OCI-LY1 (cell line): ENCODE results near the gene MAPT.

ENCODE experiments used
- CTCF ChIP-seq: fragments of 200-600 bp; sonication (generic), shearing (Covaris generic); IDR thresholded peaks from 2 replicates; pipeline ENCODE4 v1.5.1; 2017; ENCODE audit warnings: mild to moderate bottlenecking, antibody characterized with exemption, low read length, moderate library complexity, mixed read lengths
- EZH2 ChIP-seq: fragments of 200-600 bp; sonication (generic), shearing (Covaris generic); IDR thresholded peaks from 2 replicates; pipeline ENCODE4 v1.8.0; 2017; ENCODE audit warnings: borderline replicate concordance, mixed run types, mild to moderate bottlenecking, antibody characterized with exemption, low read length, moderate library complexity, mixed read lengths

- no peak for TF ChIP-seq CTCF
- TF ChIP-seq EZH2 = no peak
Measured at GRCh38 chr17:46012506-46013079, 118.2 kb downstream of the MAPT start.
